UCSD-AML1 (cell line): ENCODE data around the gene COL6A5.
"Not testable (repeated sequence)": the region's sequence is repeated elsewhere in the genome, so short reads cannot be mapped to it uniquely, and the experiment has no call there.

Source experiments
- DNase-seq: peaks from one replicate; lab custom pipeline; 2025; ENCODE audit not compliant: unreplicated experiment; lab: John Stamatoyannopoulos, UW

Gene COL6A5, protein sequence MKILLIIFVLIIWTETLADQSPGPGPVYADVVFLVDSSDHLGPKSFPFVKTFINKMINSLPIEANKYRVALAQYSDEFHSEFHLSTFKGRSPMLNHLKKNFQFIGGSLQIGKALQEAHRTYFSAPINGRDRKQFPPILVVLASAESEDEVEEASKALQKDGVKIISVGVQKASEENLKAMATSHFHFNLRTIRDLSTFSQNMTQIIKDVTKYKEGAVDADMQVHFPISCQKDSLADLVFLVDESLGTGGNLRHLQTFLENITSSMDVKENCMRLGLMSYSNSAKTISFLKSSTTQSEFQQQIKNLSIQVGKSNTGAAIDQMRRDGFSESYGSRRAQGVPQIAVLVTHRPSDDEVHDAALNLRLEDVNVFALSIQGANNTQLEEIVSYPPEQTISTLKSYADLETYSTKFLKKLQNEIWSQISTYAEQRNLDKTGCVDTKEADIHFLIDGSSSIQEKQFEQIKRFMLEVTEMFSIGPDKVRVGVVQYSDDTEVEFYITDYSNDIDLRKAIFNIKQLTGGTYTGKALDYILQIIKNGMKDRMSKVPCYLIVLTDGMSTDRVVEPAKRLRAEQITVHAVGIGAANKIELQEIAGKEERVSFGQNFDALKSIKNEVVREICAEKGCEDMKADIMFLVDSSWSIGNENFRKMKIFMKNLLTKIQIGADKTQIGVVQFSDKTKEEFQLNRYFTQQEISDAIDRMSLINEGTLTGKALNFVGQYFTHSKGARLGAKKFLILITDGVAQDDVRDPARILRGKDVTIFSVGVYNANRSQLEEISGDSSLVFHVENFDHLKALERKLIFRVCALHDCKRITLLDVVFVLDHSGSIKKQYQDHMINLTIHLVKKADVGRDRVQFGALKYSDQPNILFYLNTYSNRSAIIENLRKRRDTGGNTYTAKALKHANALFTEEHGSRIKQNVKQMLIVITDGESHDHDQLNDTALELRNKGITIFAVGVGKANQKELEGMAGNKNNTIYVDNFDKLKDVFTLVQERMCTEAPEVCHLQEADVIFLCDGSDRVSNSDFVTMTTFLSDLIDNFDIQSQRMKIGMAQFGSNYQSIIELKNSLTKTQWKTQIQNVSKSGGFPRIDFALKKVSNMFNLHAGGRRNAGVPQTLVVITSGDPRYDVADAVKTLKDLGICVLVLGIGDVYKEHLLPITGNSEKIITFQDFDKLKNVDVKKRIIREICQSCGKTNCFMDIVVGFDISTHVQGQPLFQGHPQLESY (N-terminal part only)

DNA sequence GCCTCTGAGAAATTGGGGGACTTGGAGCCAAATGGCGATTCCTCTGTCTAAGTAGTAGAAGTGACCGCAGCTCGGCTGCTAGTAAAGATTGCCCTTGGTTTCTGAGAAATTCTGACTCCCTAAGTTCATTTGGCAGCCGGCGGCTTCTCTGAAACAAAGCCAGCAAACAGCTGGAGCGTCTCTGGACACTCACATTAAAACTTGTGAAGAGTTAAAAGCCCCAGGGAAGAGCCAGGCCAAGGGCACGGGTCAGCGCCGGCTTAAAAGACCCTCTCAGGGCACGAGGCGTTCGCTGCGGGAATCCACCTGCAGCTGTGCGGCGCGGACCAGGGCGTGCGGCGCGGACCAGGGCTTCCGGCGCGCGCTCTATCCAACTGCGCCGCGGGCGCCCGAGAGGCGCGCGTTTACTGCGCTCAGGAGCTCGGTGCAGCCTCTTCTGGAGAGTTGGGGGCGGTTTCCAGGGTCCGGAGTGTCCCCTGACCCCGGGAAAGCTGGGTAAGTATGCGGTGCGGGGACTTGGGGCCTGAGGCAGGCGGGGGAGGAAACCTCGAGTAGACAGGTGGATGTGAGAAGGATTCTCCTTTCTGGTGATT lies at the start of gene COL6A5:
Gene COL6A5 (plus strand): TSS at position 186 of the 593 bp plus-strand sequence. CDS start 27,967 bp downstream, outside the sequence.
- peak; percentile 7 for DNase-seq

DNA sequence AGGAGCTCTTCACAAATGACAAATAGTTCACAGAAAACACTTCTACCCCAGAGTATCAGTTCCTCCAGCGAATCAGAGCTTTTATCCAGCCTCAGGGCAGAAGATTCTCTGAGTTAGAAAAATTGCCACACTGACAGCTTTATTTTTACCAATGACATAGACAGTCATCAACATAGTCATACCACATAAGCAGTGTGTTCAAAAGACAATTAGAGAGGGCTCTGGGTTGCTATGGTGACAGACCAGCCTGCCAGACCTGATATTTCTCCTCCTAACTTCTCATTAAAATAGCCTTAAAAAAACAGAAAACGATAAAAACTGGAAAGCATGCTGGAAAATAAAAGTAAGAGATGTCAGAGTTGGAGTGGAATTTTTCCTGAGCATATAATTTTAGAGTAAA lies 45.9 kb upstream of the COL6A5 start:
- DNase-seq = no peak

GRCh38 chr3:130300888-130301287 lies 44.6 kb upstream of the COL6A5 start:
- no peak for DNase-seq

DNA sequence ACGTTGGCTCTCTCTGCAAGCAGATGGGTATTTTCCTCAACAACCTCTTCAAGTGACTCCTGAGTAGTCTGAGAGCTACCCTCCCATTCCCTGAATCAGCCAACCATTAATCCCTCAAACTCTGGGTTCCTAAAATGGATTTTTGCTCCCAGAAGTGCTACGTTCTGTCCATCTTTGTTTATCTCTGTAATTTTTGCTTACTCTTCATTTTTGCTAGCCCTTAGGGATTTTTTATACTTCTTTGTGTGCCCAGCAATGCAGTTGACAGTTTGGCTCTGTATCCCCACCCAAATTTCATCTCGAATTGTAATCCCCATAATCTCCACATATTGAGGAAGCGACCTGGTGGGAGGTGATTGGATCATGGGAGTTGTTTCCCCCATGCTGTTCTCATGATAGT lies 35.4 kb upstream of the COL6A5 start:
- DNase-seq = no peak

- DNase-seq = no peak
Measured at GRCh38 chr3:130312374-130312773, 33.1 kb upstream of the COL6A5 start.

DNA sequence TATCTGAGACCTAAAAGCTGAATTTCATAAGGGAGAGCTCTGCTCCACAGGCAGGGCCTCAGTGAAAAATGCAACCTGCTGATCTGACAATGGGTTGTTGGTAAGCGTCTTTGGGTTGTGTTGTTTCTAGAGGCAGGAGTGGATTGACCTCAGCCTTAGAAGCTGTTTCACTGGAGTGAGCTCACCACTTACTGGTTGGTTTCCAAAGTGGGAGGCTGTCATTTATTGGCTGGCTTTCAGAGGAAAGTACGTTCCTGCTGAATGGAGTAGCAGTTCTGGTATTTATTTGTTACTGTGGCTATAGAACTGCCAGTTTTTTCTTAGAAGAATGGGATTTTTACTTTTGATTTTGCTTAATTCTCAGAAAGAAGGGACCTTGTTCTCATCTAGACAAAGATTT lies 29.3 kb upstream of the COL6A5 start:
- no peak for DNase-seq

DNA sequence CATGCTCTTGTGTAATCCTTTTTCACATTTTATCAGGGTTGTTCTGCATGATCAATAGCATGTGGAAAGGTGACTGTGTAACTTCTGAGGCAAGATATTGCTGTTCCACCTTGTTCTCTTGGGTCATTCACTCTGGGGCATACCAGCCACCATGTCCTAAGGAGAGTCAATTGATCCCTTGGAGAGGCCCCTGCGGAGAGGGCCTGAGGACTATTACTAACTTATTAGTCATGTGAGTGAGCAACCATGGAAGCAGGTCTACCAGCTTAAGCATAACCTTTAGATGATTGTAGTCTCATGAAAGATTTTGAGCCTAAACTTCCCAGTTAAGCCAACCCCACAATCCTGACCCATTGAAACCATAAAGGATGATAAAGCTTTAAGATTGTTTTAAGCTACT lies 22.0 kb upstream of the COL6A5 start:
- no peak for DNase-seq

DNA sequence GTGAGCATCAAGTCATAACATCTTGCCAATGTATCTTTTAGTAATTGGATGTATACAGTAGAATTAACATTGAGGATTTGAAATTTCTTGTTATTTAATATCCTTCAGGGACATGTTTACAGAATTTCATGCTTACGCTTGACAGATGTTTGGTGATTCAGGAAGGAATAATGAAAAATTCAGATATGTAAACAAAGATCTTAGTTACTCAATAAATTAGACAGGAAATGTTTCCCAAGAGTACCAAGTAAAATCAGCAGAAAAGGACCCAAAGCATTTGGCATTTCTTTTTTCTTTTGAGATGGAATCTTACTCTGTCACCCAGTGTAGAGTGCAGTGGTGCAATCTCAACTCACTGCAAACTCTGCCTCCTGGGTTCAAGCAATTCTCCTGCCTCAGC lies 4.7 kb upstream of the COL6A5 start:
- no peak for DNase-seq

DNA sequence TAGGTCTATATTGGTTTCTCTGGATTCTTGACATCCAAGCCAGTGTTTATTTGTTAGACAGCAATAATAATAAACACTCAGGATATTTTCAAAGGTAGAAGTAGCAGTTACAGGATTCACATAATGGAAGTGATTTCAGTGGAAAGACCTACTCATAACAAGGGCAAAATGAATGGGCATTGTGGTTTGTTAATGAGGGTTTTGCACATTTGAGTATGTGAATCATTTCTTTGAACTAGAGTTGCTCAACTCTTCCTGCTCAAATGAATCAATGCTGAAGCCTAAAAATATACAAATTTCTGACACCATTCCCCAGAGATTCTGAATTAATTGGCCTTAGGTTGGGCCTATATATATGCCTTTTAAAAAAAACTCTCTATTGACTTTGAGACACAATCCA lies 4.1 kb upstream of the COL6A5 start:
- no peak for DNase-seq

DNA sequence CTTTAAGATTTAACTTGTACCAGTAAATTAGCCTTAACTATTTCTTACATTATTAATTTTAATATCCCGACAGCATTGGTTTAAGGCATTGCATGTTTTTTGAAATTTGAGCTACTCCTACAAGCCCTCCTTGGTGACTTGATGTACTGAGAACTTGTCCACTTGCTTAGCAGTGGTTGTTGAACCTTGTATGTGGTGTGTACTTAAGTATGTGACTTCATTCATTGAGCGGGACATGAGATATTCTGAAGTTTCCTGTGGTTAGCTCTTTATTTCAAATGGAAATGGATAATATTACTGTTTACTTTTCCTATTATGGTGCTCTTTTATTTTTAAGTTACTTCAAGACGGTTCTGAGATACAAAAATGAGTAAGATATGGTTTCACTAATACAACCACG lies 3.6 kb upstream of the COL6A5 start:
- no peak for DNase-seq

- DNase-seq = no peak
Measured at GRCh38 chr3:130342821-130343661, 2.4 kb upstream of the COL6A5 start.

- DNase-seq = not testable (repeated sequence)
Measured at GRCh38 chr3:130348258-130348657, 2.8 kb downstream of the COL6A5 start.

DNA sequence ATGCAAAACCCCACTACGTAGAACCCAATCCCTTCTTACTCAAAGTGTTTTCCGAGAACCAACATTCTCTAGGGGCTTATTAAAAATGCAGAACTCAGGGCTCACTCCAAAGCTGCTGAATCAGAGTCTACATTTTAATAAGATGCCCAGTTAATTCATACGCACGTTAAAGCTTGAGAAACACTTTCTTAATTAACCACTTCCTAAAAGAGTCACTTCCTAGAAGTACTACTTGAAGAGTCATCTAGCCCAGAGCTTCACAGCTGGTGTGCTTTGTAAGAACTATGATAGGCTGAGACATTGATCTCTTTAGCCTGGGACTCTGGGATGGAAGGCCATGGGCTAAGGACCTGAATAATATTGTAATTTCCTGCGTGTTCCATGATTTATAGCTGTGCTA lies 9.0 kb downstream of the COL6A5 start:
- no peak for DNase-seq

- DNase-seq = no peak
Measured at GRCh38 chr3:130374033-130374432, 28.6 kb downstream of the COL6A5 start.

- DNase-seq = no peak
Measured at GRCh38 chr3:130374908-130375307, 29.4 kb downstream of the COL6A5 start.

- no peak for DNase-seq
Measured at GRCh38 chr3:130377960-130378676, 32.6 kb downstream of the COL6A5 start.

DNA sequence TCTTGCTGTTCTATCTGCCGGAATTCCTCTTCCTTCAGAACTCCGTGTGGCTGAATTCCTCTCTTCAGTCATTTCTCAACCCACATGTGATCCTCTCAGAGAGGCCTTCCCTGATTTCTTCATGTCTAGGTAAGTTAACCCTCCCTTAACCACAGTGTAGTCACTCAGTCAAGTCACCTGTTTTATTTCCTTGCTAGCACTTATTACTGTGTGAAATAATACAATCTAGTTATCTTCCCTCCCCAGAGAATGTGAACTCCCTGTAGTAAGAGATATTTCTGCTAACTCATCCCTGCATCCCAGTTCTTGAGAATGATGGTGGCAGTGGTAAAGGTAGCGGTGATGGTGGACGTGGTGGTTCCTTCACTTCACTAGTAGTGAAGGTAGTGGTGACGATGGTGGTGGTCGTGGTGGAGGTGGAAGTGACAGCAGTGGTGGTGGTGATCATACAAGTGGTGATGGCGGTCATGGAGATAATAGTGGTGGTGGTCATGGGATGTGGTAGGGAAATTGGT lies 33.3 kb downstream of the COL6A5 start:
- no peak for DNase-seq

DNA sequence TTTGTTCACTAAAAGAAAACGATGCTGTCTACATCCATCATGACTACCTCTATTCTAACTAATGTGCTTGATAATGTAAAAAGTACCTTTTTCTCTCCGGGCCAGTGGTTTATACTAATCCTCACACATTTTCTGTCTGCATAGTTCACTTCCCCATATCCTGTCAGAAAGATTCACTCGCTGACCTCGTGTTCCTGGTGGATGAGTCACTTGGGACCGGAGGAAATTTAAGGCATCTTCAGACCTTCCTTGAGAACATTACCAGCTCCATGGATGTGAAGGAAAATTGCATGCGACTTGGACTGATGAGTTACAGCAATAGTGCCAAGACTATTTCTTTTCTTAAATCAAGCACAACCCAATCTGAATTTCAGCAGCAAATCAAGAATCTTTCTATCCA lies 33.8 kb downstream of the COL6A5 start:
- no peak for DNase-seq

- DNase-seq = no peak
Measured at GRCh38 chr3:130380398-130380797, 34.9 kb downstream of the COL6A5 start.
